ENCODE results near the gene GNB3.
A peak's percentile ranks its signal among the peaks of the same experiment; 100 is the strongest.
"Not testable (repeated sequence)": the region's sequence is repeated elsewhere in the genome, so short reads cannot be mapped to it uniquely, and the experiment has no call there.

The GNB3 gene

GRCh38 chr12:6860116-6860515 lies 19.4 kb downstream of the GNB3 start:
- no peak overlapping the region for H3K4me3 ChIP-seq (ENCODE audit: low read length)
- no peak for TF ChIP-seq CTCF (conservative IDR thresholded peaks at IDR 0.05; ENCODE audit: low read depth, low read length)
- no peak for DNase-seq (ENCODE audit: low read depth)

- H3K4me3 ChIP-seq (ENCODE audit: low read length) = no peak overlapping the region
- DNase-seq (ENCODE audit: low read depth) = no peak
- TF ChIP-seq CTCF (conservative IDR thresholded peaks at IDR 0.05; ENCODE audit: low read depth, low read length) = no peak
These were observed 20.2 kb downstream of the GNB3 start for GRCh38 chr12:6860942-6861341.

- no peak overlapping the region for H3K4me3 ChIP-seq (ENCODE audit: low read length)
- TF ChIP-seq CTCF (conservative IDR thresholded peaks at IDR 0.05; ENCODE audit: low read depth, low read length) = no peak
- no peak for DNase-seq (ENCODE audit: low read depth)
These were observed 20.7 kb downstream of the GNB3 start for GRCh38 chr12:6861391-6861790.

GRCh38 chr12:6863033-6863432 lies 22.3 kb downstream of the GNB3 start:
- no peak for DNase-seq (ENCODE audit: low read depth)
- no peak overlapping the region for H3K4me3 ChIP-seq (ENCODE audit: low read length)
- no peak for TF ChIP-seq CTCF (conservative IDR thresholded peaks at IDR 0.05; ENCODE audit: low read depth, low read length)

- no peak overlapping the region for H3K4me3 ChIP-seq (ENCODE audit: low read length)
- DNase-seq (ENCODE audit: low read depth) = no peak
- TF ChIP-seq CTCF (conservative IDR thresholded peaks at IDR 0.05; ENCODE audit: low read depth, low read length) = no peak
These were observed 23.0 kb downstream of the GNB3 start for GRCh38 chr12:6863586-6864321.

- not testable (repeated sequence) for DNase-seq (ENCODE audit: low read depth)
These were observed 24.6 kb downstream of the GNB3 start for GRCh38 chr12:6865307-6865706.

GRCh38 chr12:6866163-6866919 lies 25.6 kb downstream of the GNB3 start:
- DNase-seq (ENCODE audit: low read depth) = no peak
- H3K4me3 ChIP-seq (ENCODE audit: low read length) = peak overlapping the region; percentile 94
- TF ChIP-seq CTCF (conservative IDR thresholded peaks at IDR 0.05; ENCODE audit: low read depth, low read length) = no peak

More at GRCh38 chr12:6865307-6865706, 24.6 kb downstream of the GNB3 start:
- H3K4me3 ChIP-seq (ENCODE audit: low read length) = not testable (repeated sequence)

Data from retinal pigment epithelial cell (primary cell).